GM21381 (cell line): Measurements from ENCODE around the gene ST3GAL5.
A peak's percentile ranks its signal among the peaks of the same experiment; 100 is the strongest.
"Not testable (repeated sequence)": the region's sequence is repeated elsewhere in the genome, so short reads cannot be mapped to it uniquely, and the experiment has no call there.

Experiments used
- ATAC-seq: cut with Tn5 transposase; IDR thresholded peaks from one replicate; pipeline ENCODE4 v1.9.1; 2021; ENCODE audit warnings: mild to moderate bottlenecking, moderate library complexity; ENCODE audit not compliant: unreplicated experiment

Gene ST3GAL5

GRCh38 chr2:85888684-85889626 is at the start of gene ST3GAL5:
Gene ST3GAL5, minus strand, starts transcription at chr2:85888990. Its CDS starts 85 bp downstream, at chr2:85888905.
- peak; percentile 86 for ATAC-seq

GRCh38 chr2:85938456-85938855 is 49.7 kb upstream of the ST3GAL5 start:
- ATAC-seq, result no peak

- ATAC-seq, result no peak
Observed at GRCh38 chr2:85937069-85937439, 48.3 kb upstream of the ST3GAL5 start.

- no peak for ATAC-seq
Observed at GRCh38 chr2:85936421-85937068, 47.8 kb upstream of the ST3GAL5 start.

- no peak for ATAC-seq
Observed at GRCh38 chr2:85935746-85936208, 47.0 kb upstream of the ST3GAL5 start.

- no peak for ATAC-seq
Observed at GRCh38 chr2:85935170-85935745, 46.5 kb upstream of the ST3GAL5 start.

GRCh38 chr2:85933753-85934594 is 45.2 kb upstream of the ST3GAL5 start:
- ATAC-seq, result no peak

- not testable (repeated sequence) for ATAC-seq
Observed at GRCh38 chr2:85931151-85931550, 42.4 kb upstream of the ST3GAL5 start.

GRCh38 chr2:85930129-85931124 is 41.6 kb upstream of the ST3GAL5 start:
- ATAC-seq, result no peak

- no peak for ATAC-seq
Observed at GRCh38 chr2:85929096-85930050, 40.6 kb upstream of the ST3GAL5 start.

- no peak for ATAC-seq
Observed at GRCh38 chr2:85926931-85927661, 38.3 kb upstream of the ST3GAL5 start.

GRCh38 chr2:85926526-85926925 is 37.7 kb upstream of the ST3GAL5 start:
- no peak for ATAC-seq

- no peak for ATAC-seq
Observed at GRCh38 chr2:85925216-85925671, 36.5 kb upstream of the ST3GAL5 start.

GRCh38 chr2:85924522-85924921 is 35.7 kb upstream of the ST3GAL5 start:
- no peak for ATAC-seq

GRCh38 chr2:85922199-85922598 is 33.4 kb upstream of the ST3GAL5 start:
- no peak for ATAC-seq

GRCh38 chr2:85921659-85922058 is 32.9 kb upstream of the ST3GAL5 start:
- ATAC-seq, result no peak

GRCh38 chr2:85920810-85921545 is 32.2 kb upstream of the ST3GAL5 start:
- ATAC-seq, result no peak
